Measurements from ENCODE around the gene PSMD11. TPM values are rescaled to one million over a fixed set of nuclear protein-coding genes. Genes with fewer than 3 reads are reported as not detected.
A peak's percentile ranks its signal among the peaks of the same experiment; 100 is the strongest.

PSMD11 gene
- total and polyA plus RNA-seq, 8 donors = 21.0 to 131 (median 31.9) TPM

GRCh38 chr17:32487473-32488176, 43.3 kb downstream of the PSMD11 start:
- Histone ChIP-seq H3K27me3 (no peaks in the 10 kb centered on the region), H3K9me3 (no peaks in the 10 kb centered on the region), H3K27ac (peak overlapping the region in 4 of 5 donors; percentile 42 to 85 (median 74)), H3K4me1 (peaks cover 21 to 54% (median 34%) of the 10 kb centered on the region in 4 donors), H3K4me3 (peak overlapping the region; percentile 55 to 80 (median 64)), H3K36me3 (peaks cover 0 to 4% (median 3%) of the 10 kb centered on the region in 4 donors)
- 17 to 76% (median 34%) methylated on average over 21 to 59 of the region's 59 CpGs for WGBS, 5 donors
- intact Hi-C loops (cut with DNase I; ENCODE audit: low total_unique reads) = no loop called here
- peak in 1 of 2 donors; percentile 61 for DNase-seq
- no peak for TF ChIP-seq CTCF (IDR thresholded peaks at IDR 0.05)
- TF ChIP-seq POLR2AphosphoS5 (IDR thresholded peaks at IDR 0.05) = no peak
- no peak for TF ChIP-seq EP300 (IDR thresholded peaks at IDR 0.05)
- TF ChIP-seq POLR2A (IDR thresholded peaks at IDR 0.05) = no peak

- DNase-seq = no peak
- H3K27ac ChIP-seq = no peak overlapping the region
- intact Hi-C loops (cut with DNase I; ENCODE audit: low total_unique reads) = no loop called here
- peaks cover 0 to 8% (median 3%) of the 10 kb centered on the region in 4 donors for H3K36me3 ChIP-seq
- no peaks in the 10 kb centered on the region for H3K9me3 ChIP-seq
- no peak for TF ChIP-seq CTCF (IDR thresholded peaks at IDR 0.05)
- no peak for TF ChIP-seq POLR2AphosphoS5 (IDR thresholded peaks at IDR 0.05)
- no peak for TF ChIP-seq POLR2A (IDR thresholded peaks at IDR 0.05)
- H3K4me3 ChIP-seq = peak overlapping the region in 2 of 4 donors; percentile 66 to 80
- H3K4me1 ChIP-seq = peaks cover 21 to 51% (median 29%) of the 10 kb centered on the region in 4 donors
- WGBS, 5 donors = 91 to 97% (median 95%) methylated on average over 13 to 16 of the region's 16 CpGs
- no peaks in the 10 kb centered on the region for H3K27me3 ChIP-seq
Observed at GRCh38 chr17:32488177-32488542, 43.9 kb downstream of the PSMD11 start.

GRCh38 chr17:32488604-32489180, 44.4 kb downstream of the PSMD11 start:
- H3K4me3 ChIP-seq = peak overlapping the region in 1 of 4 donors; percentile 66
- TF ChIP-seq EP300 (IDR thresholded peaks at IDR 0.05) (no peak), CTCF (IDR thresholded peaks at IDR 0.05) (no peak), POLR2A (IDR thresholded peaks at IDR 0.05) (no peak), POLR2AphosphoS5 (IDR thresholded peaks at IDR 0.05) (no peak)
- no peaks in the 10 kb centered on the region for H3K27me3 ChIP-seq
- H3K27ac ChIP-seq = no peak overlapping the region
- peaks cover 0 to 14% (median 7%) of the 10 kb centered on the region in 4 donors for H3K36me3 ChIP-seq
- peaks cover 16 to 51% (median 25%) of the 10 kb centered on the region in 4 donors for H3K4me1 ChIP-seq
- intact Hi-C loops (cut with DNase I; ENCODE audit: low total_unique reads) = no loop called here
- H3K9me3 ChIP-seq = no peaks in the 10 kb centered on the region
- 93 to 98% (median 97%) methylated on average over 13 of the region's 13 CpGs for WGBS, 5 donors
- no peak for DNase-seq

GRCh38 chr17:32489320-32490100, 45.2 kb downstream of the PSMD11 start:
- Histone ChIP-seq H3K4me3 (no peak overlapping the region), H3K36me3 (peaks cover 0 to 22% (median 16%) of the 10 kb centered on the region in 4 donors), H3K9me3 (no peaks in the 10 kb centered on the region), H3K4me1 (peaks cover 12 to 49% (median 18%) of the 10 kb centered on the region in 4 donors), H3K27ac (no peak overlapping the region), H3K27me3 (no peaks in the 10 kb centered on the region)
- no peak for TF ChIP-seq EP300 (IDR thresholded peaks at IDR 0.05)
- no peak for TF ChIP-seq CTCF (IDR thresholded peaks at IDR 0.05)
- TF ChIP-seq POLR2A (IDR thresholded peaks at IDR 0.05) = no peak
- TF ChIP-seq POLR2AphosphoS5 (IDR thresholded peaks at IDR 0.05) = no peak
- WGBS, 5 donors = 81 to 91% (median 84%) methylated on average over 10 of the region's 10 CpGs
- no peak for DNase-seq
- intact Hi-C loops (cut with DNase I; ENCODE audit: low total_unique reads) = loop anchor here (10.0 kb wide), 1 partner anchor 265 kb away; no protein-coding TSS in a partner anchor
